H54 (cell line): ENCODE measurements around the gene SNRNP35.
"Not testable (repeated sequence)": the region's sequence is repeated elsewhere in the genome, so short reads cannot be mapped to it uniquely, and the experiment has no call there.

Experiments
- DNase-seq: peaks from one replicate; pipeline ENCODE4 v3.0.0; 2011; ENCODE audit warnings: low spot score, mixed read lengths; ENCODE audit not compliant: insufficient read length
- FAIRE-seq: peaks from 3 replicates; lab custom pipeline; 2011; peaks lifted over from hg19 to GRCh38; lab: Jason Lieb, UNC
- POLR2A ChIP-seq: IDR thresholded peaks from 2 replicates; pipeline ENCODE4 v1.6.1; 2011; ENCODE audit warnings: low read depth, mild to moderate bottlenecking, low read length

Gene SNRNP35

DNA sequence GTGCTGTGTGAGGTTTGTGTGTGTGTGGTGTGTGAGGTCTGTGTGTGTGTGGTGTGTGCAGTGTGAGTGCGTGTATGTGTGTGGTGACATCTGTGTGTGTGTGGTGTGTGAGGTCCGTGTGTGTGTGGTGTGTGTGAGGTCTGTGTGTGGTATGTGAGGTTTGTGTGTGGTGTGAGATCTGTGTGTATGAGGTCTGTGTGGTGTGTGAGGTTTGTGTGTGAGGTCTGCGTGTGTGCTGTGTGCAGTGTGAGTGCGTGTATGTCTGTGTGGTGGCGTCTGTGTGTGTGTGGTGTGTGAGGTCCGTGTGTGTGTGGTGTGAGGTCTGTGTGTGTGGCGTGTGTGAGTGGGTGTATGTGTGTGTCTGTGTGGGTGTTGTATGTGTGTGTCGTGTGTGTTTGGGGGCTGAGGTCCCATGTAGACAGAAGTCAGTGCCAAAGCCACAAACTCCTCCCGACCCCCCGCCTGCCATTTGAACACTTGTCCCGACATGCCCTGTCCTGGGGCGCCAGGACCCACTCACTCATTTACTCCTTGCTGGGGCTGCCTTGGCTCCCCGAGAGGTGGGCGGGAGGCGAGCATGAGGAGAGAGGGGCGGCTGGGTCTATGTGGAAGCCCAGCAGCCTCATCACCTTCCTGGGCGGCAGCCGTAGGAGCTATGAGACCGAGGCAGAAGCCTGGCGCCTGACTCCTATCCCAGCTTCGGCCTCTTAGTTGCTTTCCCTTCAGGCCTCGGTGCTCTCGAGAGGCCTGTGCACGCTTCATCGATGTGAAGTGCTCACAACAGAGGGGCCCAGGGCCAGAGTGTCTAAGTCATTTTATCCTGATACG, 55.1 kb downstream of the SNRNP35 start:
- FAIRE-seq (no peak), DNase-seq (no peak)
- no peak for TF ChIP-seq POLR2A

DNA sequence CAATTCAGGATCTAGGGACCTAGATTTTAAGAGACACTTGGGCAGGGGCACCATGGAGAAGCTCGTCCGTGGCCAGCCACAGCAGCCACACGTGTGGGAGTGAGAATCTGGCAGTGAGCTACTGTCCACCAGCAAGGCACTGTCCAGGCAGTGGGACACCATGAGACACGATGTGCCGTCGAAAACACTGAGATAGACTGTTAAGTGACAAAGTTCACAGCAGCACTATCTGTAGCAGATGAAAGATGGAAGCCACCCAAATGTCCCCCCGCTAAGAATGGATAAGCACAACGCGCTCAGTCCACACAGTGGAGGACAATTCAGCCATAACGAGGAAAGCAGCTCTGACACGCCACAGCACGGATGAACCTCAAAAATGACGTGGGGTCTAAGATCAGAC, 55.9 kb downstream of the SNRNP35 start:
- DNase-seq (no peak), FAIRE-seq (no peak)
- no peak for TF ChIP-seq POLR2A

GRCh38 chr12:123514582-123515221, 56.8 kb downstream of the SNRNP35 start:
- FAIRE-seq, DNase-seq: not testable (repeated sequence)

DNA sequence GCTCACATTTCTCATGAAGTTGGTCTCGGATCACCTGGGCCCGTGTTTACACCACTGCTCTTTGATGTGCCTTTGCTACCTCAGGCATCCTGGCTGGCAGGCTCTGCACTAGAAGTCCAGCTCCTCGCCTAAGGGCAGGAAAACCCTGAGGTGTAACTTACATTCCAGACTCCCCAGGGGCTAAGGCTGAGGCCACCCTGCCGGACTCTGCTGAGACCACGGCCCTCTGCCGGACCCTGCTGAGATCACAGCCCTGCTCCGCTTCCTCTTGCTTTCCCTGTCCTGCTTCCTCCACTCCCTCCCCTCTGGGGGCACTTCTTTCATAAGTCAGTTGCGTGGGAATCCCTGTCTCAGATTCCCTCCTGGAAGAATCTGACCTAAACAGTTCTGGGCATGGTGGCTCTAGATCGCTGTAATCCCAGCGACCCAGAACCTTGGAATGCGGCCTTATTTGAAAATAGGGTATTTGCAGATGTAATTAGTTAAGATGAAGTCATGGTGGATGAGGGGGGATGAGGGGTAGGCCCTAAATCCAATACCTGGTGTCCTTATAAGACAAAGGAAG, 58.4 kb downstream of the SNRNP35 start:
- TF ChIP-seq POLR2A, result no peak
- no peak for FAIRE-seq
- DNase-seq, result no peak
